ENCODE data around the gene SGCA. TPM values are rescaled to one million over a fixed set of nuclear protein-coding genes. Genes with fewer than 3 reads are reported as not detected.

Gene SGCA
- total RNA-seq, 1 donor from 2014 or later = not detected

DNA sequence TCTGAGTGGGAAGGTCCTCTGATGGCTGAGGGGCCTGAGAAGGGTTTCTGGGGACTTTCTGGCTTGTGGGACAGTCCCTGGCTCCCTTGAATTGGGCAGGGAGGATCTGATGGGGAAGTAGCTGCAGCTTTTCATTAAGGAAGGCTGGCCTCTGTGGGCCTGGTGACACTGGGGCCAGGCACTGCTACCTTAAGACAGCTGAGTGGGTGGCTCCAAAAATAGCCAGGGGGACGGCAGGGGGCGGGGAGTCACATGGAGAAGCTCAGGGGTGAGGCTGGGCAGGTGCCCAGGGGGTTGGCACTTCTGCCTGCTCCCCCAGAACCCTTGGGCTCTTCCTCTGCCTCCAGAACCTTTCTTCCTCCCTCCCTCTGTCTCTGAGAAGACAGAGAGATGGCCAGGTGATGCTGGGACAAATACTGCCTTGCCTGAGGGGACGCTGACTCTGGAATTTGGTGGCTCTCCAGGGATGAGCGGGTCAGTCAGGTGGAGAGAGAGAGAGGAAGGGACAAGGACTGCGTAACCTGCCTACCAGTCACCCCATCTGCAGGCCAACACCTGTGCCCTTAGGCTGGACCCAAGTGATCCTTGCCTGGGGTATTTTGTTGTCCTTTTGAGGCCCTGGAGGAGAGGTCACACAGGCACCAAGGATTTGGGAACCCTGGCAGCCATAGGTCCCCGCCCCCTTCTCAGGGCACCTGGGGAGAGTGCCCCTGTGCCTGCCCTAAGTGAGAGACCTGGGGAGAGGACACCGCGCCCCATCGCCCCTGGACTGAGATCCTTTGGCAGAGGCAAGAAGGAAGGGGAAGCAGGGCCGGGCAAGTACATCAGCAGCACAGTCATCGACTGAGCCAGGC, 1.7 kb upstream of the SGCA start:
- no peaks in the 10 kb centered on the region for H3K36me3 ChIP-seq (ENCODE audit: control insufficient read depth, insufficient read depth, low read length)
- TF ChIP-seq, protein P1, sequence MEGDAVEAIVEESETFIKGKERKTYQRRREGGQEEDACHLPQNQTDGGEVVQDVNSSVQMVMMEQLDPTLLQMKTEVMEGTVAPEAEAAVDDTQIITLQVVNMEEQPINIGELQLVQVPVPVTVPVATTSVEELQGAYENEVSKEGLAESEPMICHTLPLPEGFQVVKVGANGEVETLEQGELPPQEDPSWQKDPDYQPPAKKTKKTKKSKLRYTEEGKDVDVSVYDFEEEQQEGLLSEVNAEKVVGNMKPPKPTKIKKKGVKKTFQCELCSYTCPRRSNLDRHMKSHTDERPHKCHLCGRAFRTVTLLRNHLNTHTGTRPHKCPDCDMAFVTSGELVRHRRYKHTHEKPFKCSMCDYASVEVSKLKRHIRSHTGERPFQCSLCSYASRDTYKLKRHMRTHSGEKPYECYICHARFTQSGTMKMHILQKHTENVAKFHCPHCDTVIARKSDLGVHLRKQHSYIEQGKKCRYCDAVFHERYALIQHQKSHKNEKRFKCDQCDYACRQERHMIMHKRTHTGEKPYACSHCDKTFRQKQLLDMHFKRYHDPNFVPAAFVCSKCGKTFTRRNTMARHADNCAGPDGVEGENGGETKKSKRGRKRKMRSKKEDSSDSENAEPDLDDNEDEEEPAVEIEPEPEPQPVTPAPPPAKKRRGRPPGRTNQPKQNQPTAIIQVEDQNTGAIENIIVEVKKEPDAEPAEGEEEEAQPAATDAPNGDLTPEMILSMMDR (IDR thresholded peaks at IDR 0.05; ENCODE audit: insufficient read depth, low read length, poor library complexity, severe bottlenecking) = no peak
- H3K27me3 ChIP-seq (ENCODE audit: control insufficient read depth, insufficient read depth, low read length) = peaks cover 4% of the 10 kb centered on the region

DNA sequence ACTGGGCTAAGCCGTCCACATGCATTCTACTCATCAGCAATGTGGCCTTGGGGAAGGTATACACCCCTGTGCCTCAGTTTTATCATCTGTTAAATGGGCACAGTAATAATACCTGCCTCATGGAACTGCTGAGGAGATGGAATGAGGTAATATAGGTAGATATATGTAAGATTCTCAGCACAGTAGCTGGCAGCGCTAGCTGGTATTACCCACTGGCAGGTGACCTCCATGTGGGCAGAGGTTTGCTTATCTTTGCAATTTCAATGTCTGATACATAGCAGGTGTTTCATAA, 1.2 kb upstream of the SGCA start:
- DNase-seq (ENCODE audit: low read depth) = no peak
- Histone ChIP-seq H3K27me3 (ENCODE audit: control insufficient read depth, insufficient read depth, low read length) (peaks cover 4% of the 10 kb centered on the region), H3K4me3 (ENCODE audit: low read depth, low read length) (no peak overlapping the region), H3K36me3 (ENCODE audit: control insufficient read depth, insufficient read depth, low read length) (no peaks in the 10 kb centered on the region)
- TF ChIP-seq, protein P1 (IDR thresholded peaks at IDR 0.05; ENCODE audit: insufficient read depth, low read length, poor library complexity, severe bottlenecking) = no peak

More for the DNA sequence above, 1.7 kb upstream of the SGCA start:
- no peak overlapping the region for H3K4me3 ChIP-seq (ENCODE audit: low read depth, low read length)
- DNase-seq (ENCODE audit: low read depth) = no peak

DNA sequence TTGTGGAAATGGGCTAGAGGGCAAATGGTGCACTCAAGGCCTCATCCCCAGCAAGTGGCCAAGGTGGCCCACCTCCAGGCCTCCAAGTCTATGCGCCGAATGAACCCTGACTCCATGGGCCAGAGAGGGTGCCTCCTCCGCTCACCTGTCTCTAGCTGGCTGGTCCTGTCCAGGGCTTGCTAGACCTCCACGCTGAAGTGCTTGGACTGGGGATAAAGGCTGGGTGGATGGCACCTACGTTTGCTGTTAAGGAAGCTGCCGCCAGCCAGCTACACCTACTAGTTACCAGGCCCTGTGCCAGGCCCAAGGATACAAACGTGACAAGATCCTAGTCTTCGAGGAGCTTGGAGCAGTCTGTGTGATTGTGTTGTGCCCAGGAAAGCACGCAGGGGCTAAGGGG, 739 bp upstream of the SGCA start:
- DNase-seq (ENCODE audit: low read depth) = no peak
- H3K4me3 ChIP-seq (ENCODE audit: low read depth, low read length) = no peak overlapping the region
- TF ChIP-seq, protein P1 (IDR thresholded peaks at IDR 0.05; ENCODE audit: insufficient read depth, low read length, poor library complexity, severe bottlenecking) = no peak
- H3K36me3 ChIP-seq (ENCODE audit: control insufficient read depth, insufficient read depth, low read length) = no peaks in the 10 kb centered on the region
- H3K27me3 ChIP-seq (ENCODE audit: control insufficient read depth, insufficient read depth, low read length) = peaks cover 4% of the 10 kb centered on the region

DNA sequence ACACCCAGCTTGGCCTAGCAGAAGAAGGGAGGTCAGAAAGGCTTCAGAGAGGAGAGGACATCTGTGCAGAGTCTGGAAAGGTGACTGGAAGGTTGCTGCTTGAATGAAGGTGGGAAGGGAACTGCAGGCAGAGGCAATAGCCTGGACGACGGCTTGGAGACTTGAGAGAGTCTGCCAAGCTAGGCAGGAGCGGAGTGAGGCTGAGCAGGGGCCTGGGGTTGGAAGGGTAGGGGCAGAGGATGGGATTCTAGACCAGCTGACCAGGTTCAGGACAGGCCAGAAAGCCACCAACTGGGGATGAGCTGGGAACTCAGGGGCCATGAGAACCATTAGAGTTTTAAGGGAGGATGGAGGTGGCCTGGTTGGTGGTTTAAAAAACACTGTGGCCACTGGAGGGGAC, 339 bp upstream of the SGCA start:
- no peak for DNase-seq (ENCODE audit: low read depth)

DNA sequence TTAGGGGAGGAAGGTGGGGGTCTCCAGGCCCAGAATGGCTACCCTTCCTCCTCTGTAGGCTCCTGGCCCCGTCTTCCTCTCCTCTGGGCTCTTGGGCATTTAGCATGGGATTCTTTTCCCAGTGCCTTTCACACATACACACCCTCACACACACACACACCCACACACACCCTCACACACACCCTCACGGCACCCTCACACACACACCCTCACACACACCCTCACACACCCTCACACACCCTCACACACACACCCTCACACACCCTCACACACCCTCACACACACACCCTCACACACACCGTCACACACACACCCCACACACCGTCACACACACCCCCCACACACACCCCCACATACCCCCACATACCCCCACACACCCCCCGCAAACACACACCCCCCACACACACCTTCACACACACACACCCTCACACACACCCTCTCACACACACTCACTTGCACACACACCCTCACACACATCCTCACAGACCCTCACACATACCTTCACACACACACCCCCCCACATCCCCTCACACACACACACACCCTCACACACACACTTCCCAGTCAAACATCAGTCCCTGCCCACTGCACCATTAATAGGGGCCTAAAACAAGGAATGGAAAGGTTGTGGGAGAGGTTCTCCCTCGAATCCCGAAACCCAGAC, 845 bp downstream of the SGCA start:
- no peak overlapping the region for H3K4me3 ChIP-seq (ENCODE audit: low read depth, low read length)
- H3K36me3 ChIP-seq (ENCODE audit: control insufficient read depth, insufficient read depth, low read length) = no peaks in the 10 kb centered on the region
- H3K27me3 ChIP-seq (ENCODE audit: control insufficient read depth, insufficient read depth, low read length) = peaks cover 4% of the 10 kb centered on the region
- TF ChIP-seq, protein P1 (IDR thresholded peaks at IDR 0.05; ENCODE audit: insufficient read depth, low read length, poor library complexity, severe bottlenecking) = no peak
- no peak for DNase-seq (ENCODE audit: low read depth)

More for the DNA sequence above, 339 bp upstream of the SGCA start:
- no peak overlapping the region for H3K4me3 ChIP-seq (ENCODE audit: low read depth, low read length)
- no peaks in the 10 kb centered on the region for H3K36me3 ChIP-seq (ENCODE audit: control insufficient read depth, insufficient read depth, low read length)
- TF ChIP-seq, protein P1 (IDR thresholded peaks at IDR 0.05; ENCODE audit: insufficient read depth, low read length, poor library complexity, severe bottlenecking) = no peak
- H3K27me3 ChIP-seq (ENCODE audit: control insufficient read depth, insufficient read depth, low read length) = peaks cover 4% of the 10 kb centered on the region
